GM13977 (cell line): ENCODE measurements around the gene COL7A1.

Experiments used
- DNase-seq: peaks from one replicate; pipeline ENCODE4 v3.0.0; 2012; ENCODE audit warnings: low spot score
- in situ Hi-C: fragments of 300-500 bp; cut with MboI; formaldehyde crosslinking; loops from one replicate; pipeline ENCODE4 v1.12.0; 2022; ENCODE audit warnings: low sequenced_read_pairs, low pct_unique_long_range_greater_than_20kb, mixed read lengths, inconsistent platforms; ENCODE audit not compliant: unreplicated experiment
- TF ChIP-seq, protein P1 (sequence below): IDR thresholded peaks from 2 replicates; pipeline ENCODE4 v1.5.1; 2012; ENCODE audit warnings: mild to moderate bottlenecking, control low read depth; ENCODE audit not compliant: insufficient read depth; ENCODE audit errors: extremely low read depth, missing control alignments

The COL7A1 gene

DNA sequence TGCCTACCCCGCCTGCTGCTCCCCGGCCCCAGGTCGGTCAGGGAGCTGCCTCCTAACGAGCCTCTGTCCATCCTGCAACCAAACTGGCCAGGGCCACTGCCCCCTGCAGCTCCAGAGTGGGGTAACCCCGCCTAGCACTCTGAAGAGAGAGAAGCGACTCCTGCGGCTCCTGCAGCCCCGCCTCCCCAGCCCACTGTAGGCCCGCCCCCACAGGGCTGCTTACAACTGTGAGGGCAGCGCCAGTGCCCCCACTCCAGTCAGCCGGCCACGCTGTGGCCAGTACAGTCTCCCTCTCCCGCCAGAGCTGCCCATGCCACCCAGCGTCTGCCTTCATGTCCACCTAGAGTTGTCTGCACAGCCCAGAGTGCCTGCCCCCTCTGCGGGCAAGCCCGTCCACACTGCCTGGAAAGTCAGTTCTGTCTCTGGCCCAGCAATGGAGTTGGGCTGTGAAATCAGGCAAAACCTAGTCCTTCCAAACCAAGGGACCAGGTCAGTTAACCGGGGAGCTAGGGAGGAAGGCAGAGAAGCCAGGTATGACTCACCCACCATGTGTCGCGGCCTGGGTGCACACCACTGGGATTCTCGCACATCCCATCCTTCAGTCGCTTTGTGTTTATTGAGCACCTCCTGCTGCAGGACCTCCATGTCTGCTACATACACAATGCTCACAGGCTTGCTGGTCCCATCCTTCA lies 33.9 kb downstream of the COL7A1 start:
- in situ Hi-C loops = no loop called here
- TF ChIP-seq, protein P1, sequence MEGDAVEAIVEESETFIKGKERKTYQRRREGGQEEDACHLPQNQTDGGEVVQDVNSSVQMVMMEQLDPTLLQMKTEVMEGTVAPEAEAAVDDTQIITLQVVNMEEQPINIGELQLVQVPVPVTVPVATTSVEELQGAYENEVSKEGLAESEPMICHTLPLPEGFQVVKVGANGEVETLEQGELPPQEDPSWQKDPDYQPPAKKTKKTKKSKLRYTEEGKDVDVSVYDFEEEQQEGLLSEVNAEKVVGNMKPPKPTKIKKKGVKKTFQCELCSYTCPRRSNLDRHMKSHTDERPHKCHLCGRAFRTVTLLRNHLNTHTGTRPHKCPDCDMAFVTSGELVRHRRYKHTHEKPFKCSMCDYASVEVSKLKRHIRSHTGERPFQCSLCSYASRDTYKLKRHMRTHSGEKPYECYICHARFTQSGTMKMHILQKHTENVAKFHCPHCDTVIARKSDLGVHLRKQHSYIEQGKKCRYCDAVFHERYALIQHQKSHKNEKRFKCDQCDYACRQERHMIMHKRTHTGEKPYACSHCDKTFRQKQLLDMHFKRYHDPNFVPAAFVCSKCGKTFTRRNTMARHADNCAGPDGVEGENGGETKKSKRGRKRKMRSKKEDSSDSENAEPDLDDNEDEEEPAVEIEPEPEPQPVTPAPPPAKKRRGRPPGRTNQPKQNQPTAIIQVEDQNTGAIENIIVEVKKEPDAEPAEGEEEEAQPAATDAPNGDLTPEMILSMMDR = peak; percentile 18
- DNase-seq = peak; percentile 69

DNA sequence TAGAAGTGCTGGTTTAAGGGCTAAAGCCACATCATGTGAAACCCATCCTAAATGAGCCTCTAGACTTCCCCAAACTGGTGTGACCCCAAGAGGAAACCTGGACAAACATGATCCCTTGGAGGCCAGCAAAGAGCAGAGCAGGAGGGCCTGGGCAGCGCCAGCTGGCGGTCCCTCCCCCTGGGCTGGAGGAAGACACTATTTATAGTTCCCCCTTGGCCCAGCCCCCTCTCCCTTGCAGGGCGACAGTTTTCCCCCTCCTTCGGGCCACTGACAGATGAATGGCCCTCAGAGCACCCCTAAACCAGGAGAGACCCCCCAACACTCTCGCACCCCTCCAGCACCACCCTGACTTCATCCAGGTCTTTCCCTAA lies 34.5 kb downstream of the COL7A1 start:
- TF ChIP-seq, protein P1 = no peak
- in situ Hi-C loops = no loop called here
- no peak for DNase-seq

DNA sequence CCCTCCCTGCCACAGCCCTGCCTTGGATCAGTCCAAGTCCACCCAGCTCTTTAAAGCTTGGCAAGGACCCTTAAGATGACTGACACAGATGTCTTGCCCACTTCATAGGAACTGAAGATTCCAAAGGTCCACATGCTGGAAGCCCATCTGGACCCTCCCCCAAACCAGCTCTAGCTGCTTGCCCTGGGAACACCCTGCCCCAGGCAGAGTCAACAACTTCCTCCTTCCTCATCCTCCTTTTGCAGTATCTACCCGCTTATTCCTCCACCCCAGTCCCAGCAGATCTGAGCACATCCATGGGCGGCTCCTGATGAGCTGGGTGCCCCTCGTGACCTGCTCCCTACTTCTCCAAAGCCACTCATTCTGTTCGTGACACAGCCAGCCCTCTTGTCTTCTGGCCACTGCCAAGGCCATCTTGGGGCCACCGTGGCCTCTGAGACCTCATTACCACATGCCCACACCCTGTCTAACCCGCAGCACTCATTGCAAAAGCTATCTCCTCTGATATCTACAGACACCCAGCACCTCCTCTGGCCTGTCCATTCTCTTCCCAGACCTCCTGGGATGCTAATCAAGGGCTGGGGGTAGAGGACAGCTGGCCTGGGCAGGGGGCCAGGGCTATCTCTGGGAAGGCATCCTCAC lies 36.5 kb downstream of the COL7A1 start:
- DNase-seq = no peak
- in situ Hi-C loops = no loop called here
- TF ChIP-seq, protein P1 = no peak

DNA sequence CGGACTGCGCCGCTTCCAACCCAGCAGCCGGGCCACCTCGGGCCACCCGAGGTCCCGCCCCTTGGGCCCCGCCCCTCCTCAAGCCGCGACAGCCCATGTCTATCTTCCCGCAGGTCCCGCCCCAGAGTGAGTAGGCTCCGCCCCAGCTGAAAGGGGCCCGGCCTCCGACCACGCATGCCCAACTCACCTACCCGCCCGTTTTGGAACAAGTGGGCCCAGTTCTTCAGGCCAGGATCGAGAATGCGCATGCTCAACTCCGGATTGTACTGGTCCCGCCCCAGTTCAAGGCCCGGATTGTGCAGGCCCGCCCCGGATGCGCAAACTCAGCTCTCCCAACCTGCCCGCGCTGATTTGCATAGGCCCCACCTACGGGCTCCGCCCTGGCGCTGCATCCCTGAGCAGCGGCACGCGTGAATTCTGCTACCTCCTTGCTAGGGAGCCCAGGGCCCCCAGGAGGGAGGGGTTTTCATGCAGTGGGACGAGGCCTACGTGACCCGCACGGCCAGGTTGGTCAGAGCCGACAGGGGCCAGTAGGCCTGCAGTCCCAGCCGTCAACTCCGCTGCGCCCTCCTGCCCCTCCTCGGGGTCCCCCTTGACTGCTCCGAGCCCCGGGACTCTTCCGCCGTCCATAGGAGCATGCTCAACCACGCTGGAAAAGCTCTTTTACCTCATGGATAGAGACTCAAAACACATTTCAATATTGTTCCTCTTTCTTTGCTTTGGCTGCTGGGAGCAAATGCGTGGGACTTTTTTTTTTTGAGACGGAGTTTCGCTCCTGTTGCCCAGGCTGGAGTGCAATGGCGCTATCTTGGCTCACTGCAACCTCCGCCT lies 38.1 kb downstream of the COL7A1 start, which contains the start of gene PFKFB4:
Gene PFKFB4, minus strand, starts transcription at position 8 of the 831 bp plus-strand sequence. CDS start 26 bp downstream, outside the sequence.
- in situ Hi-C loops = no loop called here

DNA sequence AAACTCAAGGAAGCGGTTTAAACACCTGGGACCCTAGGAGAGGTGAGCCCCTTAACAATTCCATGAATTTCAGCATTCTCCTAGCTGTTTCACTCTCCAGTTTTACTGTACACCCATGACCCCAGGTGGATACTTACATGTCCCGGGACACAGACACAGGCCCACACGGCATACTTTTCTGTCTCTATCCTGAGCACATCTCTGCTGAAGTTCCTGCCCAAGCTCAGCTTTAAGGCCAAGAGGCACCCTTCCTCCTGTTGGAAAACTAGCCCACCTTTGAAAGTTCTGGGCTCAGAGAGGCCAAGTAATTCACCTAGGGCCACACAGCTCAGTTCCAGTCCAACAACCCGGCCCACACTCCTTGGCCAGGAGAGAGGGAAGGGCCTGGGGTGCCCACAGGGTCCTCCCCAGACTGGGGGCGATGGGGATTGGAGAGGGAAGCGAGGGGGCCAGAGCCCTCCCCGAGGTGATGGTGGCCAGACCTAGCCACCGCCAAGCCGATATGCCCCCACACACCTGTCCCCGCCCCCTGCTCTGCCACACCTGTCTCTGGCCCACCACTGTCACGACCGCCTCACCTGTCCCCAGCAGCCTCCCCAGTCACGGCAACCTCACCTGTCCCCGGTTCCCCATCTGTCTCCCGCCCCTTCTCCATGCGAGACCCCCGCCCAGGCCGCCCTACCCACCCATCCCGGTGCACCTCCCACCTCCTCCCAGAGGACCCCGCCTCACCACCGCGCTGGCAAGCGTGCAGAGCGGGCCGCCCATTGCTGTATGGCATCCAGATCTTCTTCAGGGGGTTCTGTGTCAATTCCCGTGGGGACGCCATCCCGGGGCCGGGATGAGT lies 39.0 kb downstream of the COL7A1 start:
- in situ Hi-C loops = no loop called here
- TF ChIP-seq, protein P1 = no peak
- peak; percentile 25 for DNase-seq

More for the DNA sequence above, 38.1 kb downstream of the COL7A1 start, which contains the start of gene PFKFB4:
- TF ChIP-seq, protein P1 = no peak
- DNase-seq = peak; percentile 98
